ENCODE results near the gene FUT9.

- TF ChIP-seq CTCF (IDR thresholded peaks at IDR 0.05; ENCODE audit: low read depth, low read length, poor library complexity, severe bottlenecking) (no peak), EZH2phosphoT487 (IDR thresholded peaks at IDR 0.05; ENCODE audit: borderline replicate concordance, low read length) (no peak)
These were observed 78.3 kb downstream of the FUT9 start for GRCh38 chr6:96094077-96094476.

All from DOHH2 (cell line).